Uterus (tissue), 4 donors: ENCODE results near the gene MFN2. TPM values are rescaled to one million over a fixed set of nuclear protein-coding genes. Genes with fewer than 3 reads are reported as not detected.
A peak's percentile ranks its signal among the peaks of the same experiment; 100 is the strongest.

Source experiments
- DNase-seq, 2 donors: peaks; one replicate each; pipeline ENCODE4 v3.0.0-alpha.2; 2019 to 2020
- H3K27ac ChIP-seq, 2 donors: fragments of 200-600 bp; sonication (generic); 1 replicate in 1 of 2; 2 replicates in 1 of 2; pipeline ENCODE4 v1.5.1; 2016 to 2018
- H3K27me3 ChIP-seq, 2 donors: fragments of 200-600 bp; sonication (generic); one replicate each; pipeline ENCODE4 v1.5.1; 2018 to 2019; ENCODE audit warnings: control low read depth in 1 of 2
- H3K36me3 ChIP-seq, 2 donors: fragments of 200-600 bp; sonication (generic); one replicate each; pipeline ENCODE4 v1.5.1; 2019; ENCODE audit warnings: control low read depth in 1 of 2
- H3K4me1 ChIP-seq, 2 donors: fragments of 200-600 bp; sonication (generic); one replicate each; pipeline ENCODE4 v1.5.1; 2018 to 2019; ENCODE audit warnings: control low read depth in 1 of 2
- H3K4me3 ChIP-seq, 2 donors: fragments of 200-600 bp; sonication (generic); 1 replicate in 1 of 2; 2 replicates in 1 of 2; pipeline ENCODE4 v1.5.1; 2018 to 2019; ENCODE audit warnings: mild to moderate bottlenecking in 1 of 2
- H3K9me3 ChIP-seq, 2 donors: fragments of 200-600 bp; sonication (generic); one replicate each; pipeline ENCODE4 v1.5.1; 2019; ENCODE audit warnings: control low read depth in 1 of 2
- POLR2A ChIP-seq, 2 donors: fragments of 450-650 bp; IDR thresholded peaks; one replicate each; pipeline ENCODE4 v1.6.1; 2016; ENCODE audit warnings: antibody characterized with exemption in 2 of 2, mild to moderate bottlenecking in 1 of 2, moderate library complexity in 1 of 2
- intact Hi-C: fragments of 100-400 bp; cut with DNase I; formaldehyde crosslinking; loops from one replicate; pipeline ENCODE4 v1.15.1; 2023; ENCODE audit warnings: low total_unique reads
- total RNA-seq, 4 donors: library from RNA; depleted of rRNA in 3 of 4; stranded (reverse); fragments of >200 nt in 3 of 4; gene quantifications; one replicate each; pipeline versions ENCODE4 v1.1.0 to v1.2.4, GENCODE V29; 2014 to 2023
- TF ChIP-seq, protein P1 (sequence below), 4 experiments: fragments of 200-600 bp in 2 of 4; fragments of 450-650 bp in 2 of 4; sonication (generic) in 2 of 4; IDR thresholded peaks; one replicate each; pipeline ENCODE4 v1.5.1; 2016 to 2019; ENCODE audit warnings: antibody characterized with exemption in 4 of 4, mild to moderate bottlenecking in 2 of 4, moderate library complexity in 1 of 4
- donor health status: DM: yes; HTN: yes; CAD: no.

Gene MFN2
- total RNA-seq, 4 donors from 2014 or later, result 15.6 to 69.5 (median 35.1) TPM

DNA sequence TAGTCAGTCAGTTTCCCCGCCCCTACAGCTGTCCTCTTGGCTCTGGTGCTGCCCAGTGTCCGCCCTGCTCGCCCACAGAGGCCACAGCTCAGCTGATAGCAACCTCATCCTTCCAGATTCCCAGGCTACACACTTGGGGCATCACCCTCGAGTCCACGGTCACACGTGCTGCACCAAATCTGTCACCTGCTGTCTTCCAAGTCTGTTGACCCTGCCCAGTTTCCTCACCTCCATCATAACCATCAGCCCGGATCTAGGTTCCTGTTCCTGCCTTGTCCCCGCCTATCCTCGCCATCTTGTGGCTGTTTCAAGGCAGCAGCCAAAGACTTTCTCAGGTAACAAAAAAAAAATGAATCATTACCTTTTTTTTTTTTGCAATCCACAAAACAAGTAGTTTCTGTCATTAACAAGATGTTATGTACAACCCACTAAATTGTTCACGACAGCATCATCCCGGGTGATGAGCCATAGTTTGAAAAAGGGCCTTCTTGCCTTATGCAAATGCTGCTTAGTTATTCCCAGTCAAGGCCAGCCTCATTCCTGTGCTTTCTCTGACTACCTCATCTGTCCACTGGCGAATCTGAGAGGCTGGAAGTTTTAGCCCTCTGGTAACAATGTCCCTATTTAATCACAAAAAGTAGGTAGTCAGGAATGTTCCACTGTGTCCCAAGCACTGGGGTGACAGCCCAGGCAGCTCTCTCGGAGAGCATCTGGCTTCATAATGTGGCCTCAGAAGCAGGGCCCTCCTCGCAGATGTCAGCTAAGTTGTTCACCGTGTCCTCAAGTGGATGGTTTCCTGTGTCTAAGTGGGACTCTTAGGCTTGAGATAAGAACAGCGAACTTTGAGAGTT is 34.1 kb downstream of the MFN2 start:
- TF ChIP-seq, protein P1, sequence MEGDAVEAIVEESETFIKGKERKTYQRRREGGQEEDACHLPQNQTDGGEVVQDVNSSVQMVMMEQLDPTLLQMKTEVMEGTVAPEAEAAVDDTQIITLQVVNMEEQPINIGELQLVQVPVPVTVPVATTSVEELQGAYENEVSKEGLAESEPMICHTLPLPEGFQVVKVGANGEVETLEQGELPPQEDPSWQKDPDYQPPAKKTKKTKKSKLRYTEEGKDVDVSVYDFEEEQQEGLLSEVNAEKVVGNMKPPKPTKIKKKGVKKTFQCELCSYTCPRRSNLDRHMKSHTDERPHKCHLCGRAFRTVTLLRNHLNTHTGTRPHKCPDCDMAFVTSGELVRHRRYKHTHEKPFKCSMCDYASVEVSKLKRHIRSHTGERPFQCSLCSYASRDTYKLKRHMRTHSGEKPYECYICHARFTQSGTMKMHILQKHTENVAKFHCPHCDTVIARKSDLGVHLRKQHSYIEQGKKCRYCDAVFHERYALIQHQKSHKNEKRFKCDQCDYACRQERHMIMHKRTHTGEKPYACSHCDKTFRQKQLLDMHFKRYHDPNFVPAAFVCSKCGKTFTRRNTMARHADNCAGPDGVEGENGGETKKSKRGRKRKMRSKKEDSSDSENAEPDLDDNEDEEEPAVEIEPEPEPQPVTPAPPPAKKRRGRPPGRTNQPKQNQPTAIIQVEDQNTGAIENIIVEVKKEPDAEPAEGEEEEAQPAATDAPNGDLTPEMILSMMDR (IDR thresholded peaks at IDR 0.05), result no peak
- no peak for TF ChIP-seq POLR2A (IDR thresholded peaks at IDR 0.05)
- intact Hi-C loops, result no loop called here
- no peaks in the 10 kb centered on the region for H3K36me3 ChIP-seq
- no peaks in the 10 kb centered on the region for H3K27me3 ChIP-seq
- no peak for DNase-seq
- peak overlapping the region in 1 of 2 donors; percentile 6 for H3K27ac ChIP-seq
- H3K4me1 ChIP-seq, result no peaks in the 10 kb centered on the region
- H3K9me3 ChIP-seq, result no peaks in the 10 kb centered on the region
- H3K4me3 ChIP-seq, result no peak overlapping the region

DNA sequence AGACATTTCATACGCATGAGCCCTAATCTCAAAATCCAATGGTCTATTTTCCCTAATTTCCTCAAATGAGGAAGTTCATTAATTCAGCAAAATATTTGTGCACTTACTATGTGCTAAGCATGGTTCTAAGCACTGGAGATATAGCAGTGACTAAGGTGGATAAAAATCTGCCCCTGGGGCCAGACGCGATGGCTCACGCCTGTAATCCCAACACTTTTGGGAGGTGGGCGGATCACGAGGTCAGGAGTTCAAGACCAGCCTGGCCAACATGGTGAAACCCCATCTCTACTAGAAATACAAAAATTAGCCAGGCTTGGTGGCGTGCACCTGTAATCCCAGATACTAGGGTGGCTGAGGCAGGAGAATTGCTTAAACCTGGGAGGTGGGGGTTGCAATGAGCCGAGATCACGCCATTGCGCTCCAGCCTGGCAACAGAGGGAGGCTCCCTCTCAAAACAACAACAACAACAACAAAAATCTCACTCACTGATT is 34.8 kb downstream of the MFN2 start:
- intact Hi-C loops, result no loop called here
- Histone ChIP-seq H3K9me3 (no peaks in the 10 kb centered on the region), H3K27me3 (no peaks in the 10 kb centered on the region)

DNA sequence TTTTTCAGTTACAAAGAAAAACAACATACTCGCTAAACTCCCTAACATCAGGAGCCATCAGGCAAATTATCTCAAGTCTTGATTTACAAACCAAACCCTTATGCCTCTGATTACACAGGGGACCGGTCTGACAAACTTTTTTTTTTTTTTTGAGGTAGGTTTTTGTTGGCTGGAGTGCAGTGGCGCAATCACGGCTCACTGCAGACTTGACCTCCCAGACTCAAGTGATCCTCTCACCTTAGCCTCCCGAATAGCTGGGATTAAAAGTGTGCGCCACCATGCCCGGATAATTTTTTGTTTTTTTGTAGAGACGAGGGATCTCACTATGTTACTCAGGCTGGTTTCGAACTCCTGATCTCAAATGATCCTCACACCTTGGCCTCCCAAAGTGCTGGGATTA is 35.3 kb downstream of the MFN2 start:
- H3K27me3 ChIP-seq, result no peaks in the 10 kb centered on the region
- no peaks in the 10 kb centered on the region for H3K9me3 ChIP-seq
- no peaks in the 10 kb centered on the region for H3K4me1 ChIP-seq
- intact Hi-C loops, result no loop called here
- DNase-seq, result no peak
- H3K4me3 ChIP-seq, result no peak overlapping the region
- no peak overlapping the region for H3K27ac ChIP-seq
- H3K36me3 ChIP-seq, result no peaks in the 10 kb centered on the region
- TF ChIP-seq, protein P1 (IDR thresholded peaks at IDR 0.05), result no peak
- no peak for TF ChIP-seq POLR2A (IDR thresholded peaks at IDR 0.05)

More for the DNA sequence above, 34.8 kb downstream of the MFN2 start:
- Histone ChIP-seq H3K4me1 (no peaks in the 10 kb centered on the region), H3K36me3 (no peaks in the 10 kb centered on the region), H3K27ac (no peak overlapping the region), H3K4me3 (no peak overlapping the region)
- no peak for DNase-seq
- TF ChIP-seq, protein P1 (IDR thresholded peaks at IDR 0.05), result no peak
- no peak for TF ChIP-seq POLR2A (IDR thresholded peaks at IDR 0.05)

DNA sequence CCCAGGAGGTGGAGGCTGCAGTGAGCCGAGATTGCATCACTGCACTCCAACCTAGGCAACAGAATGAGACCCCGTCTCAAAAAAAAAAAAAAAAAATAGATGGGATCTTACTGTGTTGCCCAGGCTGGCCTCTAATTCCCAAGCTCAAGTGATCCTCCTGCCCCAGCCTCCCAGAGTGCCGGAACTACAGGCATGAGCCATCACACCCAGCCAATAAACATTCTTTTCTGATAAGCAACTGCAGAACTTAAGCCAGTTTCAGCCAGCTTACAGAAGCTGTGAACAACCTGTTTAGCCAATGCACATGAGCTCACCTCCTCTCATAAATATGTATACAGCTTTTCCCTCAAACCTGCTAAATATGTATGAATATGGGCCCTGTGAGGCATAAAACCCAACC is 35.9 kb downstream of the MFN2 start:
- intact Hi-C loops, result no loop called here
- no peaks in the 10 kb centered on the region for H3K4me1 ChIP-seq
- no peak overlapping the region for H3K4me3 ChIP-seq
- TF ChIP-seq, protein P1 (IDR thresholded peaks at IDR 0.05), result no peak
- no peak for TF ChIP-seq POLR2A (IDR thresholded peaks at IDR 0.05)
- no peak overlapping the region for H3K27ac ChIP-seq
- no peak for DNase-seq
- no peaks in the 10 kb centered on the region for H3K9me3 ChIP-seq
- no peaks in the 10 kb centered on the region for H3K36me3 ChIP-seq
- no peaks in the 10 kb centered on the region for H3K27me3 ChIP-seq

DNA sequence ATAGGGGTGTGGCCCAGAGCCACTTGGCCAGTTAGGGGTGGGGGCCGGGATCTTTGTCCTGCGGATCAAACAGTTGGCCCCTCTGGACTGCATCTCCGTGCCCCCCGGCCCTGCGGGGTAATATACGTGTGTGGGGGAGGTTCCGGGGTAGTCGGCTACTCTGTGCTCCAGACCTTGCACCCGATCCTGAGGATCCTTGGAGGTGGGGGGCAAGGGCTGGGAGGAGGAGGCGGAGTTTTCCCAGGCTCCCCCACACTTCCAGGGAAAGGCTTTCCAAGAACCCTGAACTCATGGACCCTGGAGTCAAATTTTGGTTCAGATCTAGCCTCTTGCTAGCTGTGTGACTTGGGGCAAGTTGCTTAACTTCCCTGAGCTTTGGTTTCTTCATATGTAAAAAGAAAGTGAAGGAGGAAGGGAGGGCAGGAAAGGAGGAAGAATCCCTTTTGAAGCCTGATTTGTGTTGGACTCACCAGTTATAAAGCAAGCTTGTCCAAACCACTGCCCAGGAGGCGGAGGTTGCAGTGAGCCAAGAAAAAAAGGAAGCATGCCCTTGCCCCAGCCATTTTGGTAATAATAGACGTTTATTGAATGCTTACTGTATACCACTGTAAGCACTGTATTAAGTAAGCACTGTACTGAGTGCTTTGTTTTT is 39.7 kb downstream of the MFN2 start:
- H3K9me3 ChIP-seq, result no peaks in the 10 kb centered on the region
- H3K36me3 ChIP-seq, result no peaks in the 10 kb centered on the region
- H3K27me3 ChIP-seq, result no peaks in the 10 kb centered on the region
- peak overlapping the region; percentile 94 to 95 for H3K4me3 ChIP-seq
- DNase-seq, result no peak
- intact Hi-C loops, result no loop called here
- H3K27ac ChIP-seq, result peak overlapping the region; percentile 74 to 85
- H3K4me1 ChIP-seq, result no peaks in the 10 kb centered on the region
- no peak for TF ChIP-seq POLR2A (IDR thresholded peaks at IDR 0.05)
- TF ChIP-seq, protein P1 (IDR thresholded peaks at IDR 0.05), result no peak
